ENCODE data around the gene MOB3A.

DNA sequence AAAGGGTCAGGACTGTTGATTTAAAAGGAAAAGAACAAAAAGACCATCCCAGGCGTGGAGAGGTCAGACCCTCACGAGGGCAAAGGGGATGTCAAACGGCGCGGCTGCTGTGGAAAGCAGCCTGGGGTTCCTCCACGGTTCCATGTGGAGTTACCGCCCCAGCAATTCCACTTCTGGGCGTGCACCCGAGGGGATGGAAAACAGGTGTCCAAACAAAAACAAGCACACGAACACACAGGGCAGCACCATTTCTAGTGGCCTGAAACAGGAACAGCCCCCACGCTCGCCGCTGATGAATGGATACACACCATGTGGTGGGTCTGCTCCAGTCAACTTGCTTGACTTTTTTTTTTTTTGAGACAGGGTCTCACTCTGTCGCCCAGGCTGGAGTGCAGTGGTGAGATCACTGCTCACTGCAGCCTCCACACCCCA, 44.0 kb upstream of the MOB3A start:
- no peak for TF ChIP-seq CTCF (IDR thresholded peaks at IDR 0.05)
- no peak for TF ChIP-seq POLR2AphosphoS5 (IDR thresholded peaks at IDR 0.05)
- no peak for TF ChIP-seq POLR2A (IDR thresholded peaks at IDR 0.05)
- TF ChIP-seq EP300 (IDR thresholded peaks at IDR 0.05; ENCODE audit: low read depth): no peak

Data from transverse colon (tissue), 4 donors.